IMR-90 (cell line): ENCODE data around the gene GNB1L. TPM values are rescaled to one million over a fixed set of nuclear protein-coding genes. Genes with fewer than 3 reads are reported as not detected.

ENCODE experiments used
- ATAC-seq: fragments of 200-7000 bp; cut with Tn5 transposase; 2 replicates; pipeline ENCODE4 v1.9.1; 2020; ENCODE audit warnings: low read depth, mild to moderate bottlenecking, moderate library complexity
- BruUV-seq: library from RNA; stranded (reverse); fragments of 400-500 nt; replicated peaks from 2 replicates; lab custom pipeline; 2021; lab: Mats Ljungman, UMichigan
- CTCF ChIA-PET: fragments of 300-600 bp; formaldehyde crosslinking; extraction: SDS; loops from one replicate; lab custom pipeline; 2021; ENCODE audit warnings: antibody characterized with exemption; lab: Yijun Ruan, JAX
- POLR2A ChIA-PET: fragments of 300-600 bp; sonication (Branson Sonifier 250); formaldehyde crosslinking; loops from one replicate; lab custom pipeline; 2022; ENCODE audit warnings: antibody characterized with exemption; ENCODE audit not compliant: unreplicated experiment; lab: Charles Lee
- DNase-seq: peaks from one replicate; pipeline ENCODE4 v3.0.0; 2013
- H2AFZ ChIP-seq: replicated peaks from 2 replicates; pipeline ENCODE3; 2013; ENCODE audit warnings: low read length, mild to moderate bottlenecking; ENCODE audit not compliant: poor library complexity
- H2AK5ac ChIP-seq: 2 replicates; pipeline ENCODE4 v1.6.1; 2013; ENCODE audit warnings: low read depth, low read length, inconsistent platforms
- H2AK9ac ChIP-seq: replicated peaks from 2 replicates; pipeline ENCODE3; 2013; ENCODE audit warnings: mild to moderate bottlenecking, low read depth, low read length, moderate library complexity; ENCODE audit not compliant: poor library complexity
- H2BK120ac ChIP-seq: 2 replicates; pipeline ENCODE4 v1.6.1; 2013; ENCODE audit warnings: low read depth, low read length, inconsistent platforms
- H2BK15ac ChIP-seq: 3 replicates; pipeline ENCODE4 v1.6.1; 2013; ENCODE audit warnings: low read depth, low read length, inconsistent platforms
- H2BK20ac ChIP-seq: 2 replicates; pipeline ENCODE4 v1.6.1; 2013; ENCODE audit warnings: low read depth, mild to moderate bottlenecking, inconsistent platforms, low read length, moderate library complexity
- H2BK5ac ChIP-seq: 2 replicates; pipeline ENCODE4 v1.6.1; 2013; ENCODE audit warnings: mild to moderate bottlenecking, low read depth, low read length, inconsistent platforms; ENCODE audit not compliant: poor library complexity, severe bottlenecking
- H3K14ac ChIP-seq: replicated peaks from 2 replicates; pipeline ENCODE4 v1.6.1; 2013; ENCODE audit warnings: low read depth, low read length, inconsistent platforms
- H3K18ac ChIP-seq: 2 replicates; pipeline ENCODE4 v1.6.1; 2013; ENCODE audit warnings: low read depth, low read length, control low read depth
- H3K23ac ChIP-seq: 2 replicates; pipeline ENCODE4 v1.6.1; 2013; ENCODE audit warnings: low read depth, low read length, inconsistent platforms
- H3K27ac ChIP-seq: 2 replicates; pipeline ENCODE4 v1.5.1; 2013; ENCODE audit warnings: mild to moderate bottlenecking, control low read depth, low read length; ENCODE audit not compliant: insufficient read depth
- H3K27me3 ChIP-seq: 2 replicates; pipeline ENCODE4 v1.6.1; 2013; ENCODE audit warnings: low read length; ENCODE audit not compliant: control insufficient read depth, insufficient read depth
- H3K36me3 ChIP-seq: 2 replicates; pipeline ENCODE4 v1.6.1; 2013; ENCODE audit warnings: low read length, mixed read lengths; ENCODE audit not compliant: control insufficient read depth, insufficient read depth
- H3K4ac ChIP-seq: 2 replicates; pipeline ENCODE4 v1.6.1; 2013; ENCODE audit warnings: low read depth, low read length, inconsistent platforms
- H3K4me1 ChIP-seq: 2 replicates; pipeline ENCODE4 v1.6.1; 2013; ENCODE audit warnings: low read length, mixed read lengths; ENCODE audit not compliant: control insufficient read depth, insufficient read depth
- H3K4me2 ChIP-seq: 2 replicates; pipeline ENCODE4 v1.6.1; 2013; ENCODE audit warnings: low read depth, mild to moderate bottlenecking, control low read depth, low read length, moderate library complexity
- H3K4me3 ChIP-seq: 2 replicates; pipeline ENCODE4 v1.5.1; 2013; ENCODE audit warnings: low read depth, mild to moderate bottlenecking, control low read depth, low read length, moderate library complexity; ENCODE audit not compliant: insufficient read depth
- H3K56ac ChIP-seq: 2 replicates; pipeline ENCODE4 v1.6.1; 2013; ENCODE audit warnings: low read length, inconsistent platforms; ENCODE audit not compliant: insufficient read depth; ENCODE audit errors: extremely low read depth
- H3K79me1 ChIP-seq, 2 experiments: 2 replicates each; pipeline ENCODE4 v1.6.1; 2013; ENCODE audit warnings: low read length in 2 of 2, inconsistent platforms in 1 of 2, low read depth in 1 of 2
- H3K9ac ChIP-seq: 2 replicates; pipeline ENCODE4 v1.6.1; 2013; ENCODE audit warnings: low read depth, low read length, control low read depth
- H3K9me1 ChIP-seq: 2 replicates; pipeline ENCODE4 v1.6.1; 2013; ENCODE audit warnings: low read length, inconsistent platforms; ENCODE audit not compliant: insufficient read depth
- H3K9me3 ChIP-seq: 2 replicates; pipeline ENCODE4 v1.6.1; 2013; ENCODE audit warnings: low read length; ENCODE audit not compliant: control insufficient read depth, insufficient read depth
- H4K20me1 ChIP-seq: 2 replicates; pipeline ENCODE4 v1.6.1; 2013; ENCODE audit warnings: low read length, inconsistent platforms; ENCODE audit not compliant: insufficient read depth
- H4K5ac ChIP-seq: 2 replicates; pipeline ENCODE4 v1.6.1; 2013; ENCODE audit warnings: mild to moderate bottlenecking, low read depth, low read length, control low read depth
- H4K8ac ChIP-seq, 2 experiments: 2 replicates each; pipeline ENCODE4 v1.6.1; 2013; ENCODE audit warnings: low read depth in 2 of 2, low read length in 2 of 2, control low read depth in 1 of 2, inconsistent platforms in 1 of 2
- H4K91ac ChIP-seq: 2 replicates; pipeline ENCODE4 v1.6.1; 2013; ENCODE audit warnings: low read depth, low read length, inconsistent platforms; ENCODE audit not compliant: insufficient read depth
- CEBPB ChIP-seq: IDR thresholded peaks from 2 replicates; pipeline ENCODE4 v1.6.1; 2012; ENCODE audit warnings: low read depth, low read length, improper control_type of control experiment
- MXI1 ChIP-seq: IDR thresholded peaks from 2 replicates; pipeline ENCODE4 v1.6.1; 2012; ENCODE audit warnings: low read depth, mild to moderate bottlenecking, low read length, moderate library complexity, borderline replicate concordance
- RAD21 ChIP-seq: IDR thresholded peaks from 2 replicates; pipeline ENCODE4 v1.6.1; 2012; ENCODE audit warnings: low read length, improper control_type of control experiment
- WGBS, 2 experiments: methylation state at CpG; one replicate each; pipeline versions ENCODE4 v1.1.5 to v1.1.7; 2013; ENCODE audit warnings: missing lambda C conversion rate in 2 of 2; ENCODE audit not compliant: insufficient read length in 1 of 2; ENCODE audit errors: extremely low coverage in 2 of 2; 5-methylcytosine and 5-hydroxymethylcytosine counted together
- dilution Hi-C: fragments of 300-500 bp; cut with HindIII; formaldehyde crosslinking; loops from one replicate; pipeline ENCODE4 v1.14.3; 2018; ENCODE audit warnings: low sequenced_read_pairs; ENCODE audit not compliant: unreplicated experiment
- in situ Hi-C: fragments of 300-500 bp; cut with MboI; formaldehyde crosslinking; loops from 3 replicates; pipeline ENCODE4 v1.14.3; 2019; ENCODE audit warnings: low sequenced_read_pairs, inconsistent platforms, mixed read lengths
- intact Hi-C: fragments of 100-400 bp; cut with micrococcal nuclease; formaldehyde crosslinking; loops from 2 replicates; pipeline ENCODE4 v1.10.0; 2022
- polyA plus RNA-seq, 3 experiments: library from polyadenylated mRNA; depleted of rRNA; stranded (reverse); fragments of >200 nt; gene quantifications; 2 replicates each; pipeline ENCODE4 v1.2.3, GENCODE V29; 2012; ENCODE audit warnings: low replicate concordance in 1 of 3
- total RNA-seq: library from RNA; depleted of rRNA; stranded (reverse); fragments of >200 nt; gene quantifications from 2 replicates; pipeline ENCODE4 v1.2.3, GENCODE V29; 2012

GNB1L gene
- total and polyA plus RNA-seq, 2 of the 4 experiments (the other 2 are of a cell fraction), result 2.5 to 4.4 TPM

GRCh38 chr22:19739911-19740449 is 114.7 kb downstream of the GNB1L start:
- Histone ChIP-seq H4K8ac (no peak overlapping the region), H2BK15ac (no peak overlapping the region), H2BK5ac (no peak overlapping the region), H3K18ac (no peak overlapping the region), H4K20me1 (no peaks in the 10 kb centered on the region; the same call in 1 of the 2 replicates), H3K27ac (no peak overlapping the region), H3K4me3 (no peak overlapping the region), H3K9me3 (no peaks in the 10 kb centered on the region), H3K14ac (no peak overlapping the region), H3K56ac (no peak overlapping the region), H2AFZ (peak overlapping the region; percentile 14), H2BK20ac (no peak overlapping the region), H3K4me1 (peaks cover 2% of the 10 kb centered on the region; the same call in 1 of the 2 replicates), H3K9ac (no peak overlapping the region), H4K5ac (no peak overlapping the region), H3K4ac (no peak overlapping the region), H3K36me3 (no peaks in the 10 kb centered on the region), H4K91ac (no peak overlapping the region), H3K4me2 (no peak overlapping the region), H3K23ac (no peak overlapping the region), H2AK5ac (no peak overlapping the region), H3K27me3 (peaks cover 6% of the 10 kb centered on the region; the same call in 1 of the 2 replicates), H2BK120ac (no peak overlapping the region), H2AK9ac (no peak overlapping the region), H3K9me1 (no peaks in the 10 kb centered on the region), H3K79me1 (no peaks in the 10 kb centered on the region)
- ATAC-seq (no peak), DNase-seq (no peak)
- intact Hi-C loops, result no loop called here
- no peak for TF ChIP-seq CEBPB
- no peak for TF ChIP-seq MXI1
- TF ChIP-seq RAD21, result no peak
- WGBS, 2 experiments, result 73% methylated on average over 3 of the region's 7 CpGs; no CpG with 5 or more reads in 1 of the 2 experiments
- CTCF ChIA-PET, result interaction anchor here (1.3 kb wide), 1 partner anchor 10 kb away, joined by 5 read pairs; no protein-coding TSS in a partner anchor
- POLR2A ChIA-PET, result no interaction called here
- BruUV-seq, result no TSS peak
- in situ Hi-C loops, result no loop called here
- dilution Hi-C loops, result no loop called here
